Liver (tissue), 3 donors: ENCODE results near the gene IFT172.

Experiments
- ATF3 ChIP-seq: IDR thresholded peaks from 2 replicates; pipeline ENCODE4 v1.6.1; 2016; ENCODE audit warnings: antibody characterized with exemption
- CTCF ChIP-seq: fragments of 150-350 bp; IDR thresholded peaks from 2 replicates; pipeline ENCODE4 v1.5.1; 2017; ENCODE audit warnings: improper control_type of control experiment, low read depth, low read length; ENCODE audit not compliant: missing input control
- GABPA ChIP-seq, 2 donors: IDR thresholded peaks in 1 of 2; conservative IDR thresholded peaks in 1 of 2; 2 replicates each; pipeline ENCODE4 v1.6.1; 2016; ENCODE audit warnings: antibody characterized with exemption in 2 of 2, mild to moderate bottlenecking in 1 of 2, moderate library complexity in 1 of 2
- HNF4A ChIP-seq, 2 donors: conservative IDR thresholded peaks; 2 replicates each; pipeline ENCODE4 v1.6.1; 2016; ENCODE audit warnings: antibody characterized with exemption in 2 of 2, mild to moderate bottlenecking in 2 of 2
- RAD21 ChIP-seq, 2 donors: IDR thresholded peaks; 2 replicates each; pipeline ENCODE4 v1.6.1; 2016; ENCODE audit warnings: antibody characterized with exemption in 2 of 2, mild to moderate bottlenecking in 2 of 2
- REST ChIP-seq: IDR thresholded peaks from 2 replicates; pipeline ENCODE4 v1.6.1; 2016; ENCODE audit warnings: antibody characterized with exemption, mild to moderate bottlenecking
- SP1 ChIP-seq: IDR thresholded peaks from 2 replicates; pipeline ENCODE4 v1.6.1; 2018; ENCODE audit warnings: antibody characterized with exemption, mild to moderate bottlenecking
- YY1 ChIP-seq: IDR thresholded peaks from 2 replicates; pipeline ENCODE4 v1.6.1; 2016; ENCODE audit warnings: antibody characterized with exemption, mild to moderate bottlenecking
- ZBTB33 ChIP-seq: IDR thresholded peaks from 2 replicates; pipeline ENCODE4 v1.6.1; 2016; ENCODE audit warnings: antibody characterized with exemption
- donor health status: healthy.
- donor health status: healthy.

- TF ChIP-seq CTCF = no peak
- peak; percentile 22 to 45 for TF ChIP-seq RAD21 (IDR thresholded peaks at IDR 0.05)
- peak; percentile 83 to 87 for TF ChIP-seq HNF4A (conservative IDR thresholded peaks at IDR 0.05)
- peak; percentile 70 for TF ChIP-seq SP1
- TF ChIP-seq ATF3 = no peak
- TF ChIP-seq GABPA (IDR thresholded peaks at IDR 0.05 in 1 of 2, conservative IDR thresholded peaks at IDR 0.05 in 1 of 2) = no peak
- no peak for TF ChIP-seq YY1
- TF ChIP-seq ZBTB33 = no peak
- TF ChIP-seq REST = peak; percentile 38
Measured at GRCh38 chr2:27520316-27520715, 30.8 kb upstream of the IFT172 start.
